Right atrium auricular region (tissue), 2 donors: ENCODE results near the gene ALDH1A1. TPM values are rescaled to one million over a fixed set of nuclear protein-coding genes. Genes with fewer than 3 reads are reported as not detected.

Experiments
- DNase-seq: peaks from one replicate; pipeline ENCODE4 v3.0.0-alpha.2; 2019; ENCODE audit warnings: low spot score
- H3K27ac ChIP-seq, 2 donors: fragments of 200-600 bp; sonication (generic); 1 replicate in 1 of 2; 2 replicates in 1 of 2; pipeline ENCODE4 v1.5.1; 2016 to 2019
- H3K27me3 ChIP-seq, 2 donors: fragments of 200-600 bp; sonication (generic); one replicate each; pipeline versions ENCODE4 v1.5.1 to v1.6.0; 2017 to 2019
- H3K36me3 ChIP-seq: fragments of 200-600 bp; sonication (generic); one replicate; pipeline ENCODE4 v1.5.1; 2016
- H3K4me1 ChIP-seq, 2 donors: fragments of 200-600 bp; sonication (generic); one replicate each; pipeline versions ENCODE4 v1.5.1 to v1.6.0; 2017 to 2019
- H3K4me3 ChIP-seq, 2 donors: fragments of 200-600 bp; sonication (generic); 1 replicate in 1 of 2; 2 replicates in 1 of 2; pipeline ENCODE4 v1.5.1; 2017 to 2019; ENCODE audit warnings: mild to moderate bottlenecking in 1 of 2, moderate library complexity in 1 of 2
- H3K9me3 ChIP-seq, 2 donors: fragments of 200-600 bp; sonication (generic); one replicate each; pipeline ENCODE4 v1.5.1; 2019
- CTCF ChIP-seq, 2 donors: fragments of 200-600 bp; sonication (generic); IDR thresholded peaks; one replicate each; pipeline ENCODE4 v1.5.1; 2019; ENCODE audit warnings: antibody characterized with exemption in 2 of 2
- total RNA-seq, 2 donors: library from RNA; depleted of rRNA; stranded (reverse); fragments of >200 nt; gene quantifications; one replicate each; pipeline ENCODE4 v1.1.0, GENCODE V29; 2016

The ALDH1A1 gene
- total RNA-seq, 2 donors from 2014 or later, result 24.0 to 32.2 TPM

GRCh38 chr9:72921888-72922654 is 30.8 kb downstream of the ALDH1A1 start:
- H3K36me3 ChIP-seq, result no peaks in the 10 kb centered on the region
- no peak overlapping the region for H3K27ac ChIP-seq
- no peaks in the 10 kb centered on the region for H3K4me1 ChIP-seq
- H3K4me3 ChIP-seq, result no peak overlapping the region
- no peak for TF ChIP-seq CTCF (IDR thresholded peaks at IDR 0.05)
- no peaks in the 10 kb centered on the region for H3K27me3 ChIP-seq
- no peak for DNase-seq
- no peaks in the 10 kb centered on the region for H3K9me3 ChIP-seq

- Histone ChIP-seq H3K4me3 (no peak overlapping the region), H3K9me3 (no peaks in the 10 kb centered on the region), H3K36me3 (no peaks in the 10 kb centered on the region), H3K27ac (no peak overlapping the region), H3K27me3 (no peaks in the 10 kb centered on the region), H3K4me1 (no peaks in the 10 kb centered on the region)
- TF ChIP-seq CTCF (IDR thresholded peaks at IDR 0.05), result no peak
- no peak for DNase-seq
Observed at GRCh38 chr9:72919246-72919945, 33.5 kb downstream of the ALDH1A1 start.

GRCh38 chr9:72917892-72918509 is 34.9 kb downstream of the ALDH1A1 start:
- Histone ChIP-seq H3K9me3 (no peaks in the 10 kb centered on the region), H3K27me3 (no peaks in the 10 kb centered on the region), H3K4me1 (no peaks in the 10 kb centered on the region), H3K27ac (no peak overlapping the region), H3K4me3 (no peak overlapping the region), H3K36me3 (no peaks in the 10 kb centered on the region)
- no peak for TF ChIP-seq CTCF (IDR thresholded peaks at IDR 0.05)
- no peak for DNase-seq

GRCh38 chr9:72915659-72916058 is 37.2 kb downstream of the ALDH1A1 start:
- no peak for TF ChIP-seq CTCF (IDR thresholded peaks at IDR 0.05)
- Histone ChIP-seq H3K4me1 (no peaks in the 10 kb centered on the region), H3K4me3 (no peak overlapping the region), H3K9me3 (no peaks in the 10 kb centered on the region), H3K27me3 (no peaks in the 10 kb centered on the region), H3K27ac (no peak overlapping the region), H3K36me3 (no peaks in the 10 kb centered on the region)
- DNase-seq, result no peak

- H3K27ac ChIP-seq, result no peak overlapping the region
- TF ChIP-seq CTCF (IDR thresholded peaks at IDR 0.05), result no peak
- no peaks in the 10 kb centered on the region for H3K9me3 ChIP-seq
- H3K27me3 ChIP-seq, result no peaks in the 10 kb centered on the region
- no peak for DNase-seq
- no peaks in the 10 kb centered on the region for H3K4me1 ChIP-seq
- H3K36me3 ChIP-seq, result no peaks in the 10 kb centered on the region
- H3K4me3 ChIP-seq, result no peak overlapping the region
Observed at GRCh38 chr9:72914750-72915149, 38.1 kb downstream of the ALDH1A1 start.
